Fibroblast of skin of scalp (primary cell): Measurements from ENCODE around the gene S100B.
A peak's percentile ranks its signal among the peaks of the same experiment; 100 is the strongest.
"Not testable (repeated sequence)": the region's sequence is repeated elsewhere in the genome, so short reads cannot be mapped to it uniquely, and the experiment has no call there.

Experiments
- DNase-seq: peaks from one replicate; pipeline ENCODE4 v3.0.0-alpha.2; 2013

S100B gene

DNA sequence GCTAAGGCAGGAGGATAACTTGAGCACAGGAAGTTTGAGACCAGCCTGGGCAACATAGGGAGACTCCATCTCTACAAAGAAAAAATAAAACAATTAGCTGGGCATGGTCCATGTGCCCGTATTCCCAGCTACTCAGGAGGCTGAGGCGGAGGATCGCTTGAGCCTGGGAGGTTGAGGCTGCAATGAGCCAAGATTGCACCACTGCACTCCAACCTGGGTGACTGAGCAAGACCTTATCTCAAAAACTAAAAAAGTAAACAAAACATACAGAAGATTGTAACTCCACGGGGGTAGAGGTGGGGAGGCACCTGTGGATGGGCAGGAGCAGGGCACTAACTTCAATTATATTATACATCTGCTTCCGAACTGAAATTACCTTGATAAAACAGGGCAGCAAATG lies 4.6 kb downstream of the S100B start:
- DNase-seq: no peak

GRCh38 chr21:46598581-46599572 lies 6.0 kb downstream of the S100B start:
- peak; percentile 86 for DNase-seq

GRCh38 chr21:46597896-46598343 lies 7.0 kb downstream of the S100B start:
- DNase-seq: no peak

- DNase-seq: no peak
These were observed 7.9 kb downstream of the S100B start for GRCh38 chr21:46597031-46597430.

DNA sequence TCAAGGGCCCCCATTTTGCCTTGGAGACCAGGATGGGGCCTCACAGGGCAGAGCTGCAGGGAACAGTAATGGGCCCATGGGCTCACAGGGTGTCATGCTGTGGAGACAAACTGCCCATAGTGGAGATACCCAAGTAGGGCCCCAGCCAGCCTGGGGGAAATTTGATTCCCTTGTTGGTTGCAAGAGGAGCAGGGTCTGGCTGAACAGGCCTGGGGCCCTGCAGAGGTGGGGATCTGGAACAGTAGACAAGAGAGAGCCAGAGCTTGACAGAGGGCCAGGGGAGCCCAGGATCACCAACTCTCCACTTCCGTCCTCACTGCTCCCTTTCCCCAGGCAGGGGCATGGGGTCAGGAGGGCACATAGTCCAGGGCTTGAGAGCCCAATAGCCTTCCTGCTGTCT lies 8.7 kb downstream of the S100B start:
- no peak for DNase-seq

GRCh38 chr21:46594276-46594675 lies 10.6 kb downstream of the S100B start:
- no peak for DNase-seq

DNA sequence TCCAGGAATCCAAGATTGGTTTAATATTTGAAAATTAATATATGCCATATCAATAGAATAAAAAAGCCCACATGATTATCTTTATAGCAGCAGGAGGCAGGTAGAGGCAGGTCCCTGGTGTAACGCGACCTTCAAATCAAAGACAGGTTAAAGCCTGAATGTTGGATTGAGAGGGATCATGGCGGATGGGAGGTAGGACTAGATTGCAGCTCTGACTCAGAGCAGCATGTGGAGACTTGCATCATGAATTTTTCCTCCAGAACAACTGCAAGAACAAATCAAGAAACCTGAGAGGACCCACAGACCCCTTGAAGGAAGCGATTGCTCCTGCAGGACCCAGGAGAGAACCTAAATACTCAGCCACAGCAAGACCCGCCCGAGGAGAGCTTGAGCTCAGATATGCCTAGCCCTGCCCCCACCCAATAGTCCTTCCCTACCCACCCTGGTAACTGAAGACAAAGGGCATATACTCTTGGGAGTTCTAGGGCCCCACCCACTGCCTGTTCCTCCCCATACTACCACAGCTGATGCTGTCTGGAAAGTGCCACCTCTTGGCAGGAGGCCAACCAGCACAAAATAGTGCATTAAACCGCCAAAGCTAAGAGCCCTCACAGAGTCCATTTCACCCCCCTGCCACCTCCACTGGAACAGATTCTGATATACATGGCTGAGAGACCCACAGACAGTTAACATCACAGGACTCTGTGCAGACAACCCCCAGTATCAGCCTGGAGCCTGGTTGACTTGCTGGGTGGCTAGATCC lies 19.5 kb downstream of the S100B start:
- no peak for DNase-seq

GRCh38 chr21:46581780-46582307 lies 23.0 kb downstream of the S100B start:
- no peak for DNase-seq

- DNase-seq: not testable (repeated sequence)
These were observed 25.5 kb downstream of the S100B start for GRCh38 chr21:46579394-46579793.

DNA sequence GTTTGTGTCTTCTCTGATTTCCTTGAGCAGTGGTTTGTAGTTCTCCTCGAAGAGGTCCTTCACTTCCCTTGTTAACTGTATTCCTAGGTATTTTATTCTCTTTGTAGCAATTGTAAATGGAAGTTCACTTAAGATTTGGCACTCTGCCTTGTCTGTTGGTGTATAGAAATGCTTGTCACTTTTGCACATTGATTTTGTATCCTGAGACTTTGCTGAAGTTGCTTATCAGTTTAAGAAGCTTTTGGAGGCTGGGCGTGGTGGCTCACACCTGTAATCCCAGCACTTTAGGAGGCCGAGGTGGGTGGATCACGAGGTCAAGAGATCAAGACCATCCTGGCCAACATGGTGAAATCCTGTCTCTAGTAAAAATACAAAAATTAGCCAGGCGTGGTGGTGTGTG lies 27.1 kb downstream of the S100B start:
- DNase-seq: not testable (repeated sequence)

GRCh38 chr21:46572850-46573249 lies 32.0 kb downstream of the S100B start:
- DNase-seq: no peak

DNA sequence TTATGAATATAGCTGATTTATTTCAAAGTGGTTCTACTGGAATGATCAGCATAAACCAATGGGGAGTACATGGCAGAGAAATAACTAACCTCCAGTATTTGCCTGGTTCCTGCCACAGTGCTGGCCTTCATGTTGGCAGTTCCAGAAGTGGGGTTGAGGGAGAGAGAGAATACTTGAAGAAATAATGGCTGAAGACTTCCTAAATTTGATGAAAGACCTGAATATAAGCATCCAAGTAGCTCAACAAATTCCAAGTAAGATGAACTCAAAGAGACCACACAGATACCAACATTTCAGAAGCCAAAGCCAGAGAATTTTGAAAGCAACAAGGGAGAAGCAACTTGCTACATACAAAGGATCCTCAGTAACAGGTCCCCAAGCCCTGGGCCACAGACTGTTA lies 34.3 kb downstream of the S100B start:
- DNase-seq: no peak

DNA sequence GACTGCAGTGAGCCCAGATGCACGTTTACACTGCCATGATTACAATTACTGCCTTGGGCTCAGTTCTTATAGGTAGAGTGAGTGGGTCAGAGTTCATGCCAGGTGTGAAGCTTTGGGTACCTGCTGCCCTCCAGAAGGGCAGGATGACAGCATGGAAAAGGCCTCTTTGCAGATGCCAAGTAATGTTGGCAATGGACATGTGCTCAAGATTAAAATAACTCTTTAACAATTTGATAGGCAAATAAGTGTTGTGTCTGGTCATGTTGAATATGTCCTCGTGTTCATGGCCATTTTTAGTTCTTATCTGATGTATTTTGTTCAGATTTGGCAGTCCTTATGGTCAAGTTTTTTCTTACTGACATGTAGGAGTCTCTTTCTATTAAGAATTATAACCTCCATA lies 34.8 kb downstream of the S100B start:
- DNase-seq: no peak

GRCh38 chr21:46569081-46569480 lies 35.8 kb downstream of the S100B start:
- DNase-seq: peak; percentile 74

GRCh38 chr21:46568562-46568961 lies 36.3 kb downstream of the S100B start:
- no peak for DNase-seq

DNA sequence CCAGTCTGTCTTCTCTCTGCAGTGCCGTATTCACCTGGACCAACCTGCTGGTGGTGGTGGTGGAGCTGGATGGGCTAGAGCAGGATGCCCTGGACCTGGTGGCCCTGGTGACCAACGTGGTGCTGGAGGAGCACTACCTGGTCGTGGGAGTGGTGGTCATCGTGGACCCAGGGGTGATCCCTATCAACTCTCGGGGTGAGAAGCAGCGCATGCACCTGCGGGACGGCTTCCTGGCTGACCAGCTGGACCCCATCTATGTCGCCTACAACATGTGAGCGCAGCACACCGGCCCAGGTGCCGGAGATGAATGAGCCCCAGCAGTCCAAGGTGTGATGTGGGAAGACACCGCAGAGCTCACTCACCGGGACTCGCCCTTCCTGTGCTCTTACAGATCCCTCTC lies 37.5 kb downstream of the S100B start:
- DNase-seq: no peak

GRCh38 chr21:46564391-46564790 lies 40.5 kb downstream of the S100B start:
- DNase-seq: peak; percentile 72

- no peak for DNase-seq
These were observed 41.8 kb downstream of the S100B start for GRCh38 chr21:46562964-46563607.

GRCh38 chr21:46562472-46562871 lies 42.4 kb downstream of the S100B start:
- DNase-seq: no peak

- no peak for DNase-seq
These were observed 43.3 kb downstream of the S100B start for GRCh38 chr21:46561445-46562090.

GRCh38 chr21:46560568-46561444 lies 44.1 kb downstream of the S100B start:
- no peak for DNase-seq
